PC-9 (cell line): Measurements from ENCODE around the gene HPRT1. TPM values are rescaled to one million over a fixed set of nuclear protein-coding genes. Genes with fewer than 3 reads are reported as not detected.

Experiments
- BruUV-seq: library from RNA; stranded (reverse); fragments of 400-500 nt; replicated peaks from 2 replicates; lab custom pipeline; 2021; lab: Mats Ljungman, UMichigan
- CTCF ChIA-PET: fragments of 300-600 bp; sonication (Branson Sonifier 250); formaldehyde crosslinking; loops from one replicate; lab custom pipeline; 2022; ENCODE audit warnings: antibody characterized with exemption; lab: Charles Lee
- POLR2A ChIA-PET: fragments of 300-600 bp; sonication (Branson Sonifier 250); formaldehyde crosslinking; loops from one replicate; lab custom pipeline; 2022; ENCODE audit warnings: antibody characterized with exemption; ENCODE audit not compliant: unreplicated experiment; lab: Charles Lee
- DNase-seq, 2 experiments: peaks; one replicate each; pipeline versions ENCODE4 v3.0.0 to v3.0.0-alpha.2; 2015 to 2022; ENCODE audit warnings: mixed read lengths in 1 of 2
- H2AFZ ChIP-seq: fragments of 200-600 bp; sonication (generic); 2 replicates; pipeline ENCODE4 v1.8.1; 2017; ENCODE audit warnings: antibody characterized with exemption
- H3F3A ChIP-seq: fragments of 200-600 bp; sonication (generic); 2 replicates; pipeline ENCODE4 v1.8.1; 2017; ENCODE audit warnings: antibody characterized with exemption, mild to moderate bottlenecking, low read depth; ENCODE audit not compliant: insufficient read depth
- H3K27ac ChIP-seq: fragments of 200-600 bp; sonication (generic); 2 replicates; pipeline ENCODE4 v1.6.1; 2016; ENCODE audit warnings: mixed run types
- H3K27me3 ChIP-seq: fragments of 200-600 bp; sonication (generic); 2 replicates; pipeline ENCODE4 v1.6.1; 2016; ENCODE audit warnings: low read depth, mixed run types; ENCODE audit not compliant: insufficient read depth
- H3K36me3 ChIP-seq: fragments of 200-600 bp; sonication (generic); 2 replicates; pipeline ENCODE4 v1.6.1; 2016; ENCODE audit warnings: low read depth, mixed run types
- H3K4me1 ChIP-seq: fragments of 200-600 bp; sonication (generic); replicated peaks from 2 replicates; pipeline ENCODE4 v1.6.1; 2016; ENCODE audit warnings: mixed run types; ENCODE audit not compliant: insufficient read depth
- H3K4me2 ChIP-seq: fragments of 200-600 bp; sonication (generic); 2 replicates; pipeline ENCODE4 v1.6.1; 2017; ENCODE audit warnings: mixed run types
- H3K4me3 ChIP-seq: fragments of 200-600 bp; sonication (generic); 2 replicates; pipeline ENCODE4 v1.6.1; 2016; ENCODE audit warnings: mixed run types
- H3K79me2 ChIP-seq: fragments of 200-600 bp; sonication (generic); 2 replicates; pipeline ENCODE4 v1.6.1; 2017; ENCODE audit warnings: low read depth, mixed run types
- H3K9me2 ChIP-seq: fragments of 200-600 bp; sonication (generic); 2 replicates; pipeline ENCODE4 v1.8.1; 2017; ENCODE audit warnings: mild to moderate bottlenecking; ENCODE audit not compliant: insufficient read depth
- H3K9me3 ChIP-seq: fragments of 200-600 bp; sonication (generic); 2 replicates; pipeline ENCODE4 v1.8.1; 2016; ENCODE audit warnings: low read depth; ENCODE audit not compliant: insufficient read depth
- H4K20me1 ChIP-seq: fragments of 200-600 bp; sonication (generic); 2 replicates; pipeline ENCODE4 v1.8.1; 2017; ENCODE audit not compliant: insufficient read depth
- CTCF ChIP-seq: fragments of 200-600 bp; sonication (generic); conservative IDR thresholded peaks from 2 replicates; pipeline ENCODE4 v1.6.1; 2017; ENCODE audit warnings: mixed run types, antibody characterized with exemption, mild to moderate bottlenecking, moderate library complexity
- EZH2 ChIP-seq: fragments of 200-600 bp; sonication (generic); IDR thresholded peaks from 2 replicates; pipeline ENCODE4 v1.8.0; 2017; ENCODE audit warnings: antibody characterized with exemption, low read depth
- intact Hi-C: fragments of 100-400 bp; cut with micrococcal nuclease; formaldehyde crosslinking; loops from one replicate; pipeline ENCODE4 v1.10.0; 2022; ENCODE audit not compliant: unreplicated experiment
- total RNA-seq: library from RNA; stranded (reverse); gene quantifications from 2 replicates; pipeline ENCODE4 v1.2.3, GENCODE V29; 2021

The HPRT1 gene
- total RNA-seq, 1 experiment from 2014 or later: 61.7 TPM

GRCh38 chrX:134418317-134419113, 41.5 kb upstream of the HPRT1 start:
- POLR2A ChIA-PET: no interaction called here
- H2AFZ ChIP-seq: no peak overlapping the region
- H3K4me2 ChIP-seq: no peak overlapping the region
- H3K27ac ChIP-seq: no peak overlapping the region
- no peaks in the 10 kb centered on the region for H3K79me2 ChIP-seq
- no peaks in the 10 kb centered on the region for H3K9me3 ChIP-seq
- intact Hi-C loops: no loop called here
- H3F3A ChIP-seq: peaks cover 7% of the 10 kb centered on the region
- no peak overlapping the region for H3K4me3 ChIP-seq
- no peak for TF ChIP-seq CTCF
- no peak for TF ChIP-seq EZH2
- peaks cover 29% of the 10 kb centered on the region for H3K36me3 ChIP-seq
- CTCF ChIA-PET: no interaction called here
- BruUV-seq: no TSS peak
- no peaks in the 10 kb centered on the region for H3K9me2 ChIP-seq
- no peaks in the 10 kb centered on the region; the same call in 1 of the 2 replicates for H4K20me1 ChIP-seq
- no peaks in the 10 kb centered on the region for H3K4me1 ChIP-seq
- H3K27me3 ChIP-seq: no peaks in the 10 kb centered on the region
- DNase-seq: no peak

GRCh38 chrX:134419784-134420183, 40.2 kb upstream of the HPRT1 start:
- Histone ChIP-seq H3K4me3 (no peak overlapping the region), H3K27me3 (no peaks in the 10 kb centered on the region), H3K4me1 (no peaks in the 10 kb centered on the region), H3K79me2 (no peaks in the 10 kb centered on the region), H3K9me2 (no peaks in the 10 kb centered on the region), H3K36me3 (peaks cover 18% of the 10 kb centered on the region), H3F3A (peaks cover 7% of the 10 kb centered on the region), H4K20me1 (no peaks in the 10 kb centered on the region; the same call in 1 of the 2 replicates), H3K4me2 (no peak overlapping the region), H3K9me3 (no peaks in the 10 kb centered on the region), H2AFZ (no peak overlapping the region), H3K27ac (no peak overlapping the region)
- ChIA-PET CTCF (no interaction called here), POLR2A (interaction anchor here (0.7 kb wide), 1 partner anchor 360 kb away, joined by 5 read pairs; no protein-coding TSS in a partner anchor)
- intact Hi-C loops: loop anchor here (5.0 to 10.0 kb wide), 2 partner anchors 485 to 578 kb away; no protein-coding TSS in a partner anchor
- DNase-seq: no peak
- BruUV-seq: no TSS peak
- TF ChIP-seq EZH2 (no peak), CTCF (no peak)

- Histone ChIP-seq H3F3A (peaks cover 7% of the 10 kb centered on the region), H2AFZ (no peak overlapping the region), H3K4me2 (no peak overlapping the region), H4K20me1 (no peaks in the 10 kb centered on the region; the same call in 1 of the 2 replicates), H3K36me3 (peaks cover 9% of the 10 kb centered on the region; the same call in 1 of the 2 replicates), H3K79me2 (no peaks in the 10 kb centered on the region), H3K4me3 (no peak overlapping the region), H3K9me3 (no peaks in the 10 kb centered on the region), H3K9me2 (no peaks in the 10 kb centered on the region), H3K27ac (no peak overlapping the region), H3K27me3 (no peaks in the 10 kb centered on the region), H3K4me1 (no peaks in the 10 kb centered on the region)
- DNase-seq: no peak
- CTCF ChIA-PET: interaction anchor here (1.0 kb wide), 1 partner anchor 9 kb away, joined by 5 read pairs; no protein-coding TSS in a partner anchor
- peak; percentile 71 for TF ChIP-seq CTCF
- no peak for TF ChIP-seq EZH2
- intact Hi-C loops: loop anchor here (5.0 to 10.0 kb wide), 2 partner anchors 481 to 574 kb away; no protein-coding TSS in a partner anchor
- no TSS peak for BruUV-seq
- POLR2A ChIA-PET: no interaction called here
Observed at GRCh38 chrX:134423606-134424005, 36.4 kb upstream of the HPRT1 start.
